Natural killer cell (primary cell): ENCODE data around the gene CD3G. TPM values are rescaled to one million over a fixed set of nuclear protein-coding genes. Genes with fewer than 3 reads are reported as not detected.

Experiments used
- ATAC-seq, 3 donors: fragments of 150-1000 bp in 2 of 3; fragments of 200-7000 bp in 1 of 3; cut with Tn5 transposase; 1 replicate in 1 of 3; 2 replicates in 2 of 3; pipeline ENCODE4 v1.10.0; 2021; ENCODE audit warnings: mild to moderate bottlenecking in 2 of 3, moderate library complexity in 2 of 3
- DNase-seq, 2 donors: peaks; one replicate each; pipeline versions ENCODE4 v3.0.0 to v3.0.0-alpha.2; 2013 to 2021; ENCODE audit warnings: mixed read lengths in 1 of 2
- H3K27ac ChIP-seq: one replicate; pipeline ENCODE4 v1.5.1; 2013; ENCODE audit warnings: mild to moderate bottlenecking, low read length
- H3K27me3 ChIP-seq: one replicate; pipeline ENCODE4 v1.6.1; 2013; ENCODE audit warnings: low read length; ENCODE audit not compliant: control insufficient read depth, insufficient read depth
- H3K36me3 ChIP-seq: one replicate; pipeline ENCODE4 v1.6.1; 2013; ENCODE audit warnings: low read length; ENCODE audit not compliant: control insufficient read depth, insufficient read depth
- H3K4me1 ChIP-seq: one replicate; pipeline ENCODE4 v1.6.1; 2013; ENCODE audit warnings: low read length; ENCODE audit not compliant: control insufficient read depth, insufficient read depth
- H3K4me3 ChIP-seq: one replicate; pipeline ENCODE4 v1.5.1; 2013; ENCODE audit warnings: low read length
- H3K9me3 ChIP-seq: one replicate; pipeline ENCODE4 v1.6.1; 2013; ENCODE audit warnings: low read length; ENCODE audit not compliant: control insufficient read depth, insufficient read depth
- H3K27ac Mint-ChIP-seq, 2 donors: one replicate each; pipeline ENCODE4 v1.8.0; 2022; ENCODE audit warnings: mild to moderate bottlenecking in 2 of 2, mixed read lengths in 2 of 2, moderate library complexity in 1 of 2
- H3K27me3 Mint-ChIP-seq, 2 donors: one replicate each; pipeline ENCODE4 v1.8.0; 2022; ENCODE audit warnings: low read depth in 2 of 2, mixed read lengths in 2 of 2
- H3K36me3 Mint-ChIP-seq: one replicate; pipeline ENCODE4 v1.8.0; 2022; ENCODE audit warnings: mixed read lengths
- H3K4me1 Mint-ChIP-seq, 2 donors: one replicate each; pipeline ENCODE4 v1.8.0; 2022; ENCODE audit warnings: mixed read lengths in 2 of 2
- H3K4me3 Mint-ChIP-seq: one replicate; pipeline ENCODE4 v1.8.0; 2022; ENCODE audit warnings: mild to moderate bottlenecking, moderate library complexity, mixed read lengths
- H3K9me3 Mint-ChIP-seq, 2 donors: one replicate each; pipeline ENCODE4 v1.8.0; 2022; ENCODE audit warnings: mixed read lengths in 2 of 2
- CTCF ChIP-seq: fragments of 200-600 bp; IDR thresholded peaks from one replicate; pipeline ENCODE4 v1.8.0; 2022; ENCODE audit warnings: antibody characterized with exemption
- WGBS: methylation state at CpG from one replicate; pipeline ENCODE4 v1.1.7; 2013; ENCODE audit warnings: missing lambda C conversion rate; ENCODE audit not compliant: insufficient coverage; 5-methylcytosine and 5-hydroxymethylcytosine counted together
- intact Hi-C: fragments of 100-400 bp; cut with micrococcal nuclease; formaldehyde crosslinking; loops from one replicate; pipeline ENCODE4 v1.14.2; 2022
- total RNA-seq, 4 donors: library from RNA; stranded (reverse); fragments of 120-200 nt in 1 of 4; gene quantifications; one replicate each; pipeline versions ENCODE4 v1.2.3 to v1.2.4, GENCODE V29; 2013 to 2022

Gene CD3G
- total RNA-seq, 3 donors from 2014 or later (not counting 1 experiment from before 2014, with no cell fraction given) = 7.6 to 52.1 (median 8.2) TPM

GRCh38 chr11:118342503-118343161 is 1.5 kb upstream of the CD3G start, which contains the start of gene CD3D:
CD3D (minus strand) TSS chr11:118342705; CDS start chr11:118342607, 98 bp downstream.
- no peaks in the 10 kb centered on the region for H3K36me3 Mint-ChIP-seq
- H3K4me1 ChIP-seq = peaks cover 32% of the 10 kb centered on the region
- H3K27me3 Mint-ChIP-seq = no peaks in the 10 kb centered on the region
- no peaks in the 10 kb centered on the region for H3K9me3 Mint-ChIP-seq
- no peaks in the 10 kb centered on the region for H3K36me3 ChIP-seq
- no peaks in the 10 kb centered on the region for H3K27me3 ChIP-seq
- H3K4me3 ChIP-seq = peak within 1 kb of the TSS; percentile 47
- no peak for TF ChIP-seq CTCF
- DNase-seq = peak in 1 of 2 donors; percentile 87
- H3K9me3 ChIP-seq = no peaks in the 10 kb centered on the region
- intact Hi-C loops = no loop called here
- H3K4me3 Mint-ChIP-seq = peak within 1 kb of the TSS; percentile 29
- 86% methylated on average over 13 of the region's 13 CpGs for WGBS
- H3K27ac ChIP-seq = peak within 1 kb of the TSS; percentile 66
- ATAC-seq = no peak
- H3K4me1 Mint-ChIP-seq = peaks cover 41 to 46% of the 10 kb centered on the region in 2 donors
- H3K27ac Mint-ChIP-seq = peak within 1 kb of the TSS; percentile 41 to 95

- H3K4me1 Mint-ChIP-seq = peaks cover 37 to 40% of the 10 kb centered on the region in 2 donors
Observed at GRCh38 chr11:118343248-118343647, 896 bp upstream of the CD3G start.

GRCh38 chr11:118349475-118349874 is 5.3 kb downstream of the CD3G start:
- no peak overlapping the region for H3K27ac ChIP-seq

More at GRCh38 chr11:118343248-118343647, 896 bp upstream of the CD3G start:
- Histone ChIP-seq H3K36me3 (no peaks in the 10 kb centered on the region), H3K27ac (peak overlapping the region; percentile 66), H3K9me3 (no peaks in the 10 kb centered on the region), H3K27me3 (no peaks in the 10 kb centered on the region), H3K4me3 (no peak overlapping the region), H3K4me1 (peaks cover 25% of the 10 kb centered on the region)
- Mint-ChIP-seq H3K27me3 (no peaks in the 10 kb centered on the region), H3K9me3 (no peaks in the 10 kb centered on the region), H3K36me3 (no peaks in the 10 kb centered on the region), H3K4me3 (no peak overlapping the region), H3K27ac (no peak overlapping the region)
- intact Hi-C loops = no loop called here
- DNase-seq (peak in 1 of 2 donors; percentile 61), ATAC-seq (no peak)
- WGBS = 77% methylated on average over 9 of the region's 9 CpGs
- no peak for TF ChIP-seq CTCF

More at GRCh38 chr11:118349475-118349874, 5.3 kb downstream of the CD3G start:
- intact Hi-C loops = no loop called here
- Mint-ChIP-seq H3K4me1 (peaks cover 19 to 24% of the 10 kb centered on the region in 2 donors), H3K36me3 (no peaks in the 10 kb centered on the region), H3K27ac (no peak overlapping the region), H3K4me3 (no peak overlapping the region), H3K9me3 (no peaks in the 10 kb centered on the region), H3K27me3 (no peaks in the 10 kb centered on the region)
- Histone ChIP-seq H3K9me3 (no peaks in the 10 kb centered on the region), H3K27me3 (no peaks in the 10 kb centered on the region), H3K4me1 (peaks cover 3% of the 10 kb centered on the region), H3K36me3 (peaks cover 8% of the 10 kb centered on the region), H3K4me3 (no peak overlapping the region)
- DNase-seq = no peak
- TF ChIP-seq CTCF = no peak
- ATAC-seq = no peak
- WGBS = 85% methylated on average over 6 of the region's 6 CpGs
